K562 (cell line): Measurements from ENCODE around the gene CELSR1. TPM values are rescaled to one million over a fixed set of nuclear protein-coding genes. Genes with fewer than 3 reads are reported as not detected.

Experiments
- ATAC-seq: fragments of 200-7000 bp; cut with Tn5 transposase; 3 replicates; pipeline ENCODE4 v1.9.1; 2020; ENCODE audit warnings: moderate library complexity
- BruUV-seq: library from RNA; stranded (reverse); fragments of 400-500 nt; replicated peaks from 2 replicates; lab custom pipeline; 2021; lab: Mats Ljungman, UMichigan
- CTCF ChIA-PET: fragments of 300-600 bp; formaldehyde crosslinking; extraction: SDS; loops from one replicate; lab custom pipeline; 2021; ENCODE audit warnings: low intra/inter-chr PET ratio; lab: Yijun Ruan, JAX
- POLR2A ChIA-PET: fragments of 300-600, 350-650 bp; sonication (Branson Sonifier 250); formaldehyde crosslinking; extraction: SDS; loops from one replicate; lab custom pipeline; 2021; ENCODE audit warnings: antibody characterized with exemption, inconsistent platforms; lab: Yijun Ruan, JAX
- DNase-seq, 4 experiments: peaks; one replicate each; pipeline versions ENCODE4 v3.0.0 to v3.0.0-alpha.2; 2011 to 2018; ENCODE audit warnings: low spot score in 3 of 4, mixed read lengths in 3 of 4; ENCODE audit errors: extremely low read depth in 1 of 4
- FAIRE-seq: peaks from 2 replicates; lab custom pipeline; 2011; peaks lifted over from hg19 to GRCh38; lab: Jason Lieb, UNC
- H2AFZ ChIP-seq: 2 replicates; pipeline ENCODE4 v1.6.0; 2011; ENCODE audit warnings: low read depth, low read length, control low read depth, inconsistent platforms
- H3K27ac ChIP-seq: fragments of 200-600 bp; 3 replicates; pipeline ENCODE4 v1.8.0; 2011; ENCODE audit warnings: low read depth, mild to moderate bottlenecking, control low read depth, inconsistent platforms, low read length, moderate library complexity, mixed read lengths; ENCODE audit errors: extremely low read depth
- H3K27me3 ChIP-seq, 2 experiments: fragments of 300-600 bp in 1 of 2; 2 replicates in 1 of 2; 3 replicates in 1 of 2; pipeline versions ENCODE4 v1.6.0 to v1.8.0; 2011; ENCODE audit warnings: inconsistent platforms in 2 of 2, low read length in 2 of 2, mild to moderate bottlenecking in 1 of 2, mixed read lengths in 1 of 2, moderate library complexity in 1 of 2; ENCODE audit not compliant: control insufficient read depth in 2 of 2, insufficient read depth in 2 of 2
- H3K36me3 ChIP-seq: fragments of 300-600 bp; 3 replicates; pipeline ENCODE4 v1.8.0; 2011; ENCODE audit warnings: mild to moderate bottlenecking, low read length, inconsistent platforms; ENCODE audit not compliant: control insufficient read depth, insufficient read depth
- H3K4me1 ChIP-seq, 2 experiments: fragments of 200-600 bp in 1 of 2; replicated peaks in 1 of 2; 2 replicates in 1 of 2; 3 replicates in 1 of 2; pipeline versions ENCODE4 v1.5.1 to v1.8.0; 2011; ENCODE audit warnings: inconsistent platforms in 2 of 2, low read length in 2 of 2, mild to moderate bottlenecking in 1 of 2, mixed read lengths in 1 of 2, moderate library complexity in 1 of 2; ENCODE audit not compliant: control insufficient read depth in 2 of 2, insufficient read depth in 2 of 2
- H3K4me2 ChIP-seq: 2 replicates; pipeline ENCODE4 v1.6.1; 2011; ENCODE audit warnings: low read length, control low read depth, inconsistent platforms, mixed read lengths; ENCODE audit not compliant: insufficient read depth
- H3K4me3 ChIP-seq: fragments of 200-600 bp; sonication (generic), shearing (Covaris generic); 2 replicates; pipeline ENCODE4 v1.5.1; 2016; ENCODE audit warnings: control low read depth, inconsistent platforms
- H3K79me2 ChIP-seq: fragments of 200-600 bp; 3 replicates; pipeline ENCODE4 v1.8.0; 2011; ENCODE audit warnings: low read length, inconsistent platforms; ENCODE audit not compliant: control insufficient read depth, insufficient read depth
- H3K9ac ChIP-seq, 2 experiments: 2 replicates each; pipeline versions ENCODE4 v1.6.0 to v1.6.1; 2011; ENCODE audit warnings: low read depth in 2 of 2, low read length in 2 of 2, control low read depth in 1 of 2, inconsistent platforms in 1 of 2, mild to moderate bottlenecking in 1 of 2, mixed read lengths in 1 of 2; ENCODE audit not compliant: insufficient read depth in 1 of 2
- H3K9me1 ChIP-seq: one replicate; pipeline ENCODE4 v1.6.0; 2011; ENCODE audit warnings: inconsistent platforms, mild to moderate bottlenecking, low read length, moderate library complexity; ENCODE audit not compliant: control insufficient read depth, insufficient read depth
- H3K9me3 ChIP-seq: replicated peaks from 2 replicates; pipeline ENCODE4 v1.5.1; 2011; ENCODE audit warnings: low read depth, low read length, inconsistent platforms; ENCODE audit not compliant: control insufficient read depth, insufficient read depth
- H4K20me1 ChIP-seq: replicated peaks from 2 replicates; pipeline ENCODE4 v1.6.1; 2011; ENCODE audit warnings: low read length, inconsistent platforms, mixed read lengths; ENCODE audit not compliant: control insufficient read depth, insufficient read depth
- BMI1 ChIP-seq: fragments of 150-350 bp; IDR thresholded peaks from 2 replicates; pipeline ENCODE4 v1.6.1; 2014; ENCODE audit warnings: low read length
- ILF3 ChIP-seq: fragments of 450-650 bp; IDR thresholded peaks from 2 replicates; pipeline ENCODE4 v1.6.1; 2018; ENCODE audit warnings: antibody characterized with exemption, mild to moderate bottlenecking, moderate library complexity, borderline replicate concordance
- MAZ ChIP-seq, 2 experiments: fragments of 450-650 bp in 1 of 2; sonication (generic) in 1 of 2; formaldehyde crosslinking; IDR thresholded peaks in 1 of 2; conservative IDR thresholded peaks in 1 of 2; 2 replicates each; pipeline versions ENCODE4 v1.4.0 to v1.5.0; 2020; ENCODE audit warnings: mild to moderate bottlenecking in 1 of 2, missing genetic modification reagents in 1 of 2
- PYGO2 ChIP-seq: fragments of 450-650 bp; IDR thresholded peaks from 2 replicates; pipeline ENCODE4 v1.6.1; 2016; ENCODE audit warnings: mild to moderate bottlenecking, missing genetic modification characterization, moderate library complexity, missing compliant biosample characterization
- RCOR1 ChIP-seq, 2 experiments: IDR thresholded peaks; 2 replicates each; pipeline ENCODE4 v1.6.1; 2012; ENCODE audit warnings: low read depth in 2 of 2, low read length in 2 of 2, borderline replicate concordance in 1 of 2, improper control_type of control experiment in 1 of 2
- SIN3A ChIP-seq, 2 experiments: fragments of 150-350 bp in 1 of 2; IDR thresholded peaks; 2 replicates each; pipeline ENCODE4 v1.6.1; 2011 to 2016; ENCODE audit warnings: borderline replicate concordance in 2 of 2, low read depth in 2 of 2, low read length in 2 of 2, mild to moderate bottlenecking in 2 of 2, moderate library complexity in 2 of 2; ENCODE audit not compliant: control insufficient read depth in 1 of 2
- ZBTB17 ChIP-seq: fragments of 450-650 bp; formaldehyde crosslinking; IDR thresholded peaks from 2 replicates; pipeline ENCODE4 v1.4.0; 2020; ENCODE audit warnings: mild to moderate bottlenecking
- ZFP91 ChIP-seq: sonication (generic); formaldehyde crosslinking; IDR thresholded peaks from 2 replicates; pipeline ENCODE4 v1.8.0; 2022; ENCODE audit warnings: mild to moderate bottlenecking, missing genetic modification reagents
- ZNF24 ChIP-seq: fragments of 450-650 bp; IDR thresholded peaks from 2 replicates; pipeline ENCODE4 v1.6.1; 2016
- ZNF436 ChIP-seq: fragments of 250-450, 450-650 bp; sonication (Bioruptor Pico); formaldehyde crosslinking; IDR thresholded peaks from 2 replicates; pipeline ENCODE4 v1.7.0; 2020; ENCODE audit warnings: mild to moderate bottlenecking
- ZNF561 ChIP-seq: fragments of 450-650 bp; formaldehyde crosslinking; conservative IDR thresholded peaks from 2 replicates; pipeline ENCODE4 v1.4.0; 2020; ENCODE audit warnings: mild to moderate bottlenecking, moderate library complexity
- ZNF780A ChIP-seq: fragments of 250-450 bp; sonication (Bioruptor Pico); IDR thresholded peaks from 2 replicates; pipeline ENCODE4 v1.5.0; 2021; ENCODE audit warnings: mild to moderate bottlenecking
- WGBS: fragments of 100-300 bp; shearing (Covaris generic); methylation state at CpG from one replicate; pipeline ENCODE4 v1.1.6; 2016; ENCODE audit warnings: low coverage, mixed read lengths; ENCODE audit not compliant: insufficient coverage; ENCODE audit errors: missing lambda C conversion rate; 5-methylcytosine and 5-hydroxymethylcytosine counted together
- in situ Hi-C: fragments of 300-500 bp; cut with MboI; formaldehyde crosslinking; loops from 4 replicates; pipeline ENCODE4 v1.15.0; 2018; ENCODE audit warnings: inconsistent platforms, mixed read lengths
- intact Hi-C: fragments of 100-400 bp; cut with micrococcal nuclease; formaldehyde crosslinking; loops from 2 replicates; pipeline ENCODE4 v1.14.2; 2022
- polyA plus RNA-seq, 8 experiments: library from polyadenylated mRNA; depleted of rRNA in 4 of 8; stranded (reverse) in 5 of 8; unstranded in 3 of 8; fragments of >200 nt; fragmentation: Nextera tagmentation in 2 of 8; fragmentation: Illumina TruSeq in 1 of 8; extraction: Ambion mirVana in 2 of 8; extraction: Trizol in 1 of 8; gene quantifications; 2 replicates each; pipeline versions ENCODE4 v1.2.1 to v1.2.3, GENCODE V29; 2011 to 2014; ENCODE audit warnings: inconsistent platforms in 1 of 8, missing spikeins in 1 of 8
- total RNA-seq, 7 experiments: library from RNA; depleted of rRNA in 6 of 7; stranded (reverse); fragments of >200 nt in 6 of 7; fragmentation: Illumina TruSeq in 2 of 7; extraction: Trizol in 2 of 7; gene quantifications; 2 replicates each; pipeline versions ENCODE4 v1.2.1 to v1.2.3, GENCODE V29; 2011 to 2021; ENCODE audit warnings: low replicate concordance in 1 of 7

The CELSR1 gene
- total and polyA plus RNA-seq, 9 of the 15 experiments (the other 6 are each of a cell fraction or from before 2014, with no cell fraction given) = under 0.01 to 0.09 TPM; not detected in 7

DNA sequence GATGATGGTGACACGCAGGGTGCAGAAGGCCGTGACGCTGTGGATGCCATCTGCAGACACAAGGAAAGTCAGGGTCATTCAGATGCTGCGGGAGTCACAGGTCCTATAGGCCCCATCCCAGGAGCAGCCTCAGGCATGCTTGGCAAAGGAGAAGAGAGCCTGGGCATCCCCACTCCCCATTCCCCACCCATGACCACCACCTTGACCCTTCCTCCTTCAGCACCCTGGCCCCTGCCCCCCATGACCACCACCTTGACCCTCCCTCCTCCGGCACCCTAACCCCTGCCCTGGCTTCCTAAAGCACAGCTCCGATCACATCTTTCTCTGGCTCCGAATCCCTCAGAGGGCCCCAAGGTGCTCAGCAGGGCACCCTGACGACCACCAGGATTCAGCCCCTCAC is 73.1 kb downstream of the CELSR1 start:
- ATAC-seq = no peak
- CTCF ChIA-PET = no interaction called here
- Histone ChIP-seq H3K79me2 (no peaks in the 10 kb centered on the region), H3K27ac (no peak overlapping the region), H3K9me1 (no peaks in the 10 kb centered on the region), H3K4me2 (no peak overlapping the region), H3K27me3 (peaks cover 26 to 69% of the 10 kb centered on the region in 2 experiments; a peak in 4 of 5 replicates), H3K36me3 (no peaks in the 10 kb centered on the region), H4K20me1 (no peaks in the 10 kb centered on the region), H2AFZ (no peak overlapping the region), H3K9ac (no peak overlapping the region), H3K4me3 (no peak overlapping the region), H3K4me1 (peaks cover 0 to 11% of the 10 kb centered on the region in 2 experiments; a peak in 3 of 5 replicates), H3K9me3 (no peaks in the 10 kb centered on the region)
- intact Hi-C loops = no loop called here
- FAIRE-seq = no peak
- in situ Hi-C loops = no loop called here
- TF ChIP-seq ZNF436 (no peak), ZNF24 (no peak), RCOR1 (IDR thresholded peaks at IDR 0.05; ENCODE audit: borderline replicate concordance in 1 of 2, low read depth in 2 of 2, low read length in 2 of 2) (no peak), BMI1 (no peak), ZNF561 (no peak), PYGO2 (no peak), ZFP91 (CRISPR knock-in tag) (no peak), ZBTB17 (CRISPR knock-in tag) (no peak), SIN3A (IDR thresholded peaks at IDR 0.05; ENCODE audit: borderline replicate concordance in 2 of 2, control insufficient read depth in 1 of 2, low read depth in 2 of 2, low read length in 2 of 2) (no peak), ZNF780A (CRISPR knock-in tag) (no peak), ILF3 (no peak), MAZ (CRISPR knock-in tag; conservative IDR thresholded peaks at IDR 0.05 in 1 of 2, IDR thresholded peaks at IDR 0.05 in 1 of 2) (no peak)
- BruUV-seq = no TSS peak
- POLR2A ChIA-PET = no interaction called here
- WGBS = 0% methylated on average over 4 of the region's 8 CpGs
- DNase-seq = no peak
